H9 (cell line): ENCODE measurements around the gene HTRA3. TPM values are rescaled to one million over a fixed set of nuclear protein-coding genes. Genes with fewer than 3 reads are reported as not detected.

Experiments
- DNase-seq: peaks from one replicate; pipeline ENCODE4 v3.0.0-alpha.2; 2017
- H2AFZ ChIP-seq: one replicate; pipeline ENCODE4 v1.6.1; 2013; ENCODE audit warnings: mild to moderate bottlenecking, low read length, control low read depth, moderate library complexity
- H2AK5ac ChIP-seq: 2 replicates; pipeline ENCODE4 v1.6.1; 2013; ENCODE audit warnings: low read length, control low read depth, mixed read lengths; ENCODE audit not compliant: insufficient read length
- H2BK120ac ChIP-seq: one replicate; pipeline ENCODE4 v1.6.1; 2013; ENCODE audit warnings: low read depth, mild to moderate bottlenecking, low read length, control low read depth, inconsistent platforms; ENCODE audit not compliant: poor library complexity, severe bottlenecking
- H2BK12ac ChIP-seq: 2 replicates; pipeline ENCODE4 v1.6.1; 2013; ENCODE audit warnings: low read length, control low read depth, mixed read lengths, low read depth; ENCODE audit not compliant: insufficient read length
- H2BK15ac ChIP-seq: 2 replicates; pipeline ENCODE4 v1.6.1; 2013; ENCODE audit warnings: low read depth, low read length, control low read depth
- H2BK20ac ChIP-seq: one replicate; pipeline ENCODE4 v1.6.1; 2013; ENCODE audit warnings: low read depth, mild to moderate bottlenecking, low read length, control low read depth, inconsistent platforms; ENCODE audit not compliant: poor library complexity, severe bottlenecking
- H2BK5ac ChIP-seq: 2 replicates; pipeline ENCODE4 v1.6.1; 2013; ENCODE audit warnings: low read length, control low read depth, mixed read lengths; ENCODE audit not compliant: insufficient read length
- H3K14ac ChIP-seq: 2 replicates; pipeline ENCODE4 v1.6.1; 2013; ENCODE audit warnings: low read length, control low read depth; ENCODE audit not compliant: insufficient read depth
- H3K18ac ChIP-seq: 2 replicates; pipeline ENCODE4 v1.6.1; 2013; ENCODE audit warnings: low read depth, mild to moderate bottlenecking, mixed read lengths, low read length, control low read depth; ENCODE audit not compliant: insufficient read length
- H3K23ac ChIP-seq: 2 replicates; pipeline ENCODE4 v1.6.1; 2013; ENCODE audit warnings: low read length, control low read depth, mixed read lengths, low read depth; ENCODE audit not compliant: insufficient read length
- H3K23me2 ChIP-seq: 2 replicates; pipeline ENCODE4 v1.6.1; 2013; ENCODE audit warnings: low read depth, mild to moderate bottlenecking, mixed read lengths, low read length, control low read depth; ENCODE audit not compliant: insufficient read length, poor library complexity, severe bottlenecking
- H3K27ac ChIP-seq: 2 replicates; pipeline ENCODE4 v1.5.1; 2013; ENCODE audit warnings: low read length, control low read depth, mixed read lengths, low read depth; ENCODE audit not compliant: insufficient read length
- H3K27me3 ChIP-seq: 2 replicates; pipeline ENCODE4 v1.6.1; 2013; ENCODE audit warnings: low read length, control low read depth, inconsistent platforms; ENCODE audit not compliant: insufficient read depth
- H3K4ac ChIP-seq: 2 replicates; pipeline ENCODE4 v1.6.1; 2013; ENCODE audit warnings: low read depth, mild to moderate bottlenecking, control low read depth, inconsistent platforms, low read length, moderate library complexity
- H3K4me1 ChIP-seq: 2 replicates; pipeline ENCODE4 v1.6.1; 2013; ENCODE audit warnings: low read length, control low read depth, inconsistent platforms; ENCODE audit not compliant: insufficient read depth
- H3K4me2 ChIP-seq: 2 replicates; pipeline ENCODE4 v1.6.1; 2013; ENCODE audit warnings: low read length, control low read depth, mixed read lengths; ENCODE audit not compliant: insufficient read length, insufficient read depth
- H3K56ac ChIP-seq: 2 replicates; pipeline ENCODE4 v1.6.1; 2013; ENCODE audit warnings: low read depth, mild to moderate bottlenecking, mixed read lengths, low read length, control low read depth; ENCODE audit not compliant: insufficient read length
- H3K79me1 ChIP-seq: 2 replicates; pipeline ENCODE4 v1.6.1; 2013; ENCODE audit warnings: low read depth, mild to moderate bottlenecking, moderate library complexity, low read length, control low read depth, inconsistent platforms; ENCODE audit not compliant: insufficient read depth, poor library complexity, severe bottlenecking
- H3K79me2 ChIP-seq: 2 replicates; pipeline ENCODE4 v1.6.1; 2013; ENCODE audit warnings: low read length, control low read depth, inconsistent platforms; ENCODE audit not compliant: insufficient read depth
- H3K9ac ChIP-seq: 2 replicates; pipeline ENCODE4 v1.6.1; 2013; ENCODE audit warnings: low read length, control low read depth, mixed read lengths; ENCODE audit not compliant: insufficient read length; ENCODE audit errors: extremely low read depth
- H3K9me3 ChIP-seq: one replicate; pipeline ENCODE4 v1.6.1; 2013; ENCODE audit warnings: low read depth, low read length, inconsistent platforms; ENCODE audit not compliant: control insufficient read depth
- H3T11ph ChIP-seq: one replicate; pipeline ENCODE4 v1.6.1; 2013; ENCODE audit warnings: mild to moderate bottlenecking, low read length, control low read depth, inconsistent platforms
- H4K20me1 ChIP-seq: one replicate; pipeline ENCODE4 v1.6.1; 2013; ENCODE audit not compliant: control insufficient read depth, insufficient read length, insufficient read depth
- H4K5ac ChIP-seq: 2 replicates; pipeline ENCODE4 v1.6.1; 2013; ENCODE audit warnings: low read depth, mild to moderate bottlenecking, mixed read lengths, low read length, control low read depth; ENCODE audit not compliant: insufficient read length
- H4K8ac ChIP-seq: replicated peaks from 2 replicates; pipeline ENCODE4 v1.6.1; 2013; ENCODE audit warnings: low read length, control low read depth, mixed read lengths, low read depth; ENCODE audit not compliant: insufficient read length
- H4K91ac ChIP-seq: 2 replicates; pipeline ENCODE4 v1.6.1; 2013; ENCODE audit warnings: low read depth, mild to moderate bottlenecking, moderate library complexity, mixed read lengths, low read length, control low read depth; ENCODE audit not compliant: insufficient read length
- H3K27ac Mint-ChIP-seq, 3 experiments: 2 replicates in 2 of 3; 3 replicates in 1 of 3; pipeline ENCODE4 v1.8.0; 2020 to 2021; ENCODE audit warnings: mixed read lengths in 3 of 3, mild to moderate bottlenecking in 1 of 3, moderate library complexity in 1 of 3
- H3K27me3 Mint-ChIP-seq: 2 replicates; pipeline ENCODE4 v1.8.0; 2021; ENCODE audit warnings: low read depth, mild to moderate bottlenecking, moderate library complexity, mixed read lengths
- H3K36me3 Mint-ChIP-seq, 3 experiments: 2 replicates in 2 of 3; 3 replicates in 1 of 3; pipeline ENCODE4 v1.8.0; 2020 to 2021; ENCODE audit warnings: low read depth in 3 of 3, mixed read lengths in 3 of 3; ENCODE audit not compliant: insufficient read depth in 1 of 3
- H3K4me1 Mint-ChIP-seq, 2 experiments: 2 replicates each; pipeline ENCODE4 v1.8.0; 2020; ENCODE audit warnings: mixed read lengths in 2 of 2
- H3K4me3 Mint-ChIP-seq, 2 experiments: 2 replicates in 1 of 2; 3 replicates in 1 of 2; pipeline ENCODE4 v1.8.0; 2020 to 2021; ENCODE audit warnings: mild to moderate bottlenecking in 2 of 2, mixed read lengths in 2 of 2, moderate library complexity in 1 of 2
- H3K9me3 Mint-ChIP-seq, 2 experiments: 2 replicates in 1 of 2; 3 replicates in 1 of 2; pipeline ENCODE4 v1.8.0; 2020; ENCODE audit warnings: mild to moderate bottlenecking in 2 of 2, mixed read lengths in 2 of 2, moderate library complexity in 1 of 2
- WGBS: extraction: QIAGEN DNeasy Blood & Tissue Kit; methylation state at CpG from one replicate; pipeline ENCODE4 v1.1.7; 2013; ENCODE audit warnings: missing lambda C conversion rate, low lambda C conversion rate, mixed read lengths; ENCODE audit not compliant: insufficient read length; ENCODE audit errors: extremely low coverage; 5-methylcytosine and 5-hydroxymethylcytosine counted together
- total RNA-seq: library from RNA; stranded (reverse); gene quantifications from 2 replicates; pipeline ENCODE4 v1.2.1, GENCODE V29; 2021
- TF ChIP-seq, protein P1 (sequence below): fragments of 200-600 bp; sonication (generic); conservative IDR thresholded peaks from 3 replicates; pipeline ENCODE4 v1.8.0; 2021; ENCODE audit warnings: antibody characterized with exemption, mild to moderate bottlenecking

Gene HTRA3
- total RNA-seq, 1 experiment from 2014 or later = 3.0 TPM

DNA sequence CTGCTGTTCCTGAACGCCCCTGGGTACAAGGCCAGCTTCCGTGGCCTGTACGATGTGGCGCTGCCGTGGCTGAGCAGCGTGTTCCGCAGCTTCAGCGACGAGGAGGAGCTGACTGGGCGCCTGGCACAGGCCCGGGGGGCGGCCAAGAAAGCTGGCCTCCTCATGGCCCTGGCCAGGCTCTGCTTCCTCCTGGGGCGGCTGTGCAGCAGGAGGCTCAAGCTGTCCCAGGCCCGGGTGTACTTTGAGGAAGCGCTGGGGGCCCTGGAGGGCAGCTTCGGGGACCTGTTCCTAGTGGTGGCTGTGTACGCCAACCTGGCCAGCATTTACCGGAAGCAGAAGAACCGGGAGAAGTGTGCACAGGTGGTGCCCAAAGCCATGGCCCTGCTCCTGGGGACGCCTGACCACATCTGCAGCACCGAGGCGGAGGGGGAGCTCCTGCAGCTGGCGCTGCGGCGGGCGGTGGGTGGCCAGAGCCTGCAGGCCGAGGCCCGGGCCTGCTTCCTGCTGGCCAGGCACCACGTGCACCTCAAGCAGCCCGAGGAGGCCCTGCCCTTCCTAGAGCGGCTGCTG, 42.3 kb upstream of the HTRA3 start:
- Histone ChIP-seq H2BK20ac (no peak overlapping the region), H2AFZ (no peak overlapping the region), H3T11ph (no peak overlapping the region), H3K4me2 (no peak overlapping the region), H4K20me1 (no peaks in the 10 kb centered on the region), H3K27me3 (no peaks in the 10 kb centered on the region), H2AK5ac (no peak overlapping the region), H4K5ac (no peak overlapping the region), H3K79me1 (no peaks in the 10 kb centered on the region), H2BK120ac (no peak overlapping the region), H2BK5ac (no peak overlapping the region), H3K4ac (no peak overlapping the region), H2BK12ac (no peak overlapping the region), H3K79me2 (no peaks in the 10 kb centered on the region), H3K9ac (no peak overlapping the region), H3K27ac (no peak overlapping the region), H3K4me1 (peaks cover 4% of the 10 kb centered on the region), H4K91ac (peak overlapping the region; percentile 81), H3K23me2 (no peaks in the 10 kb centered on the region), H3K23ac (no peak overlapping the region), H3K14ac (no peak overlapping the region), H3K56ac (no peak overlapping the region), H3K9me3 (no peaks in the 10 kb centered on the region), H2BK15ac (no peak overlapping the region), H3K18ac (no peak overlapping the region), H4K8ac (no peak overlapping the region)
- H3K27ac Mint-ChIP-seq = no peak overlapping the region
- no peaks in the 10 kb centered on the region for H3K36me3 Mint-ChIP-seq
- H3K27me3 Mint-ChIP-seq = no peaks in the 10 kb centered on the region; the same call in 1 of the 2 replicates
- no peak for DNase-seq
- no peak overlapping the region for H3K4me3 Mint-ChIP-seq
- H3K4me1 Mint-ChIP-seq = peaks cover 22% of the 10 kb centered on the region in 2 experiments
- TF ChIP-seq, protein P1, sequence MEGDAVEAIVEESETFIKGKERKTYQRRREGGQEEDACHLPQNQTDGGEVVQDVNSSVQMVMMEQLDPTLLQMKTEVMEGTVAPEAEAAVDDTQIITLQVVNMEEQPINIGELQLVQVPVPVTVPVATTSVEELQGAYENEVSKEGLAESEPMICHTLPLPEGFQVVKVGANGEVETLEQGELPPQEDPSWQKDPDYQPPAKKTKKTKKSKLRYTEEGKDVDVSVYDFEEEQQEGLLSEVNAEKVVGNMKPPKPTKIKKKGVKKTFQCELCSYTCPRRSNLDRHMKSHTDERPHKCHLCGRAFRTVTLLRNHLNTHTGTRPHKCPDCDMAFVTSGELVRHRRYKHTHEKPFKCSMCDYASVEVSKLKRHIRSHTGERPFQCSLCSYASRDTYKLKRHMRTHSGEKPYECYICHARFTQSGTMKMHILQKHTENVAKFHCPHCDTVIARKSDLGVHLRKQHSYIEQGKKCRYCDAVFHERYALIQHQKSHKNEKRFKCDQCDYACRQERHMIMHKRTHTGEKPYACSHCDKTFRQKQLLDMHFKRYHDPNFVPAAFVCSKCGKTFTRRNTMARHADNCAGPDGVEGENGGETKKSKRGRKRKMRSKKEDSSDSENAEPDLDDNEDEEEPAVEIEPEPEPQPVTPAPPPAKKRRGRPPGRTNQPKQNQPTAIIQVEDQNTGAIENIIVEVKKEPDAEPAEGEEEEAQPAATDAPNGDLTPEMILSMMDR = no peak
- WGBS = no CpG with 5 or more reads among the region's 31 CpGs
- no peaks in the 10 kb centered on the region for H3K9me3 Mint-ChIP-seq
